HG03439 (cell line): Measurements from ENCODE around the gene RBM34.
A peak's percentile ranks its signal among the peaks of the same experiment; 100 is the strongest.
"Not testable (repeated sequence)": the region's sequence is repeated elsewhere in the genome, so short reads cannot be mapped to it uniquely, and the experiment has no call there.

Experiments
- ATAC-seq: cut with Tn5 transposase; IDR thresholded peaks from one replicate; pipeline ENCODE4 v1.9.1; 2021; ENCODE audit warnings: mild to moderate bottlenecking, moderate library complexity; ENCODE audit not compliant: unreplicated experiment

The RBM34 gene, protein sequence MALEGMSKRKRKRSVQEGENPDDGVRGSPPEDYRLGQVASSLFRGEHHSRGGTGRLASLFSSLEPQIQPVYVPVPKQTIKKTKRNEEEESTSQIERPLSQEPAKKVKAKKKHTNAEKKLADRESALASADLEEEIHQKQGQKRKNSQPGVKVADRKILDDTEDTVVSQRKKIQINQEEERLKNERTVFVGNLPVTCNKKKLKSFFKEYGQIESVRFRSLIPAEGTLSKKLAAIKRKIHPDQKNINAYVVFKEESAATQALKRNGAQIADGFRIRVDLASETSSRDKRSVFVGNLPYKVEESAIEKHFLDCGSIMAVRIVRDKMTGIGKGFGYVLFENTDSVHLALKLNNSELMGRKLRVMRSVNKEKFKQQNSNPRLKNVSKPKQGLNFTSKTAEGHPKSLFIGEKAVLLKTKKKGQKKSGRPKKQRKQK

GRCh38 chr1:235160957-235161684, at the start of gene RBM34:
Gene RBM34 (minus strand): TSS chr1:235161250. CDS start chr1:235161226, 24 bp downstream.
- peak; percentile 92 for ATAC-seq

GRCh38 chr1:235207209-235207565, 46.1 kb upstream of the RBM34 start:
- no peak for ATAC-seq

GRCh38 chr1:235206533-235207208, 45.6 kb upstream of the RBM34 start:
- ATAC-seq = no peak

DNA sequence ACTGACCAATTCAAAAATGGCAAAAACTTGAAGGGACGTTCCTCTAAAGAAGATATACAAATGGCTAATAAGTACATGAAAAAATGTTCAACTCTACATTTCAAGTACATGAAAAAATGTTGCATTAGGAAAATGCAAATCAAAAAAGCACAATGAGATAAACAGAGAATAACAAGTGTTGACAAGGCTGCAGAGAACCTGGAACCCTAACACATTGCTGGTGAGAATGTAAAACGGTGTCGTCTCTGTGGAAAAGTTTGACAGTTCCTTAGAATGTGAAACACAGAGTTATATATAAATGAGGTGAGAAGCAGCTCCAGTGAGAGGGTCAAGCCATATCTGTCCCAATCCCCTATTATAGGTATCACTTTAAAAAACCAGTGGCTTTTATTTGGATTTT, 44.6 kb upstream of the RBM34 start:
- ATAC-seq = no peak

DNA sequence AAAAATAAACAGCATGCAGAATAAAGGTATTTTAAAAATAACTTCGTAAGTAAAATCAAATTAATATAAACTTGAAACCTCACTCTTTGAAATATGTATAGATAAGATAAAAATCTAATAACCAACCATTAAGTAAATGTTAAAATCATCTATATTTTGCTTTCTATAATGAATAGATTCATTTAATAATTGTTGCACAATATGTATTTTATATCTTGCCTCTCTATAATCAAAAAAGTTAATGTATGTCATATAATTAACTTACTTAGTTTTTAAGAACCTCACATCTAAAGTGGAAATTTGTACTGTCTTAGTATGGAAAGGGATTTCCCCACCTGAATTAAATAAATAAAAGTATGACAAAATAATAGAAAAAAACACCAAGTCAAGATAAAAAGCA, 42.4 kb upstream of the RBM34 start:
- no peak for ATAC-seq

DNA sequence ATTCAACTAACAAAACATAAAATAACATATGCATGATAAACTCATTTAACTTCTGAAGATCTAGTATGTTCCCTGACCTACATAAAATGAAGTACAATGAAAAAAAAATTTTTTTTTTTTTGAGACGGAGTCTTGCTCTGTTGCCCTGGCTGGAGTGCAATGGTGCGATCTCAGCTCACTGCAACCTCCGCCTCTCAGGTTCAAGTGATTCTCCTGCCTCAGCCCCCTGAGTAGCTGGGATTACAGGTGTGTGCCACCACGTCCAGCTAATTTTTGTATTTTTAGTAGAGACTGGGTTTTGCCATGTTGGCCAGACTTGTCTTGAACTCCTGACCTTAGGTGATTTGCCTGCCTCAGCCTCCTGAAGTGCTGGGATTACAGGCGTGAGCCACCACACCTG, 41.4 kb upstream of the RBM34 start:
- not testable (repeated sequence) for ATAC-seq

GRCh38 chr1:235199441-235199840, 38.4 kb upstream of the RBM34 start:
- ATAC-seq = no peak

GRCh38 chr1:235190431-235190830, 29.4 kb upstream of the RBM34 start:
- no peak for ATAC-seq

- ATAC-seq = no peak
Measured at GRCh38 chr1:235187316-235187715, 26.3 kb upstream of the RBM34 start.

DNA sequence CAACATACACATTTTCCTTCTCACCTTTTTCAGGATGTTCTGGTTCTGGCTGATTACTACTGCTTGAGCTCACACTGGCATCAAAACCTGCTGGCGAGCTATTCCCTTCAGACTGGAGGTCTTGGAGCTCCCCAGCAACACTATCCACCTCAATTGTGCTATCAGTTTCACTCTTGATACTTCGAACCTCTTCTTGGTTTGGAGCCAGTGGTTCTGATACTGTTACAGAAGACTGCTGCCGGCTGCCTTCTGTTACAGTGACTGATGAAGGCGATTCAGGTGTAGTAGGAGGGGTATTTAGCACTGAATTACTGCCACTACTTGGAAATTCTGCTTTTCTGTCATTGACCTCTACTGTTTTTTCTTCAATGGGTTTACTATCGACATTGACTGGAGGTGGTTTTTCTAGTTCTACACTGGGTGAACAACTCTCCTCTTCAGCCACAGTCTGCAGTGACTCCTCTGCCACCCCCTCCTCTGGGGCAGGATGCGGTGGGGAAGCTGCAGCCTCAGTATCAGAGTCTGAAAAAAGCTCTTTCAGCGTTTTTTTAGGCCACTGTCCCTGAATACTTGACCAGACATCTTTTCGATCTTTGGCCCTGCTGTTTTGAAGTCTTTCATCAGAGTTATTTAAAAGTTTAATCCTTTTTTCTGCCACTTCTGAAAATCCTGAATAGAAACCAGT, 20.7 kb upstream of the RBM34 start:
- no peak for ATAC-seq

- no peak for ATAC-seq
Measured at GRCh38 chr1:235180916-235181460, 19.9 kb upstream of the RBM34 start.

DNA sequence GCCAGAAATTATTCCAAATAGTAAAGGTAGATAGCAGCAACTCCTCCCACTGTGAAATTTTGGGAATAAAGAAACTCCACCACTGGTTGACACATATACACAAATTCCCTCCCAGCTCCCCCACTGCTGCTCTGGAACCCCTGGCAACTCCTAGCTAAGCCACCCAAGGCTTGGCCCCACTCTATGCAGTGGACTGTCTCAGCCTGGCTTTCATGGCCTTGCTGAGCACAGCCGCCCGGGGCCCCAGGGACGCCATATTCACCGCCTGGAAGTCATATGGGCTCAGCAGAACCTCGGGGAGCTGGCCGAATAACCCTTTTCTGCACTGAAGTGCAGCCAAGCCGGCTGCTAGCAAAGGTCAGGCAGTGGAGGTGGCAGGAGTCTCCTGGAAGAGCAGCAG, 15.4 kb upstream of the RBM34 start:
- ATAC-seq = no peak

DNA sequence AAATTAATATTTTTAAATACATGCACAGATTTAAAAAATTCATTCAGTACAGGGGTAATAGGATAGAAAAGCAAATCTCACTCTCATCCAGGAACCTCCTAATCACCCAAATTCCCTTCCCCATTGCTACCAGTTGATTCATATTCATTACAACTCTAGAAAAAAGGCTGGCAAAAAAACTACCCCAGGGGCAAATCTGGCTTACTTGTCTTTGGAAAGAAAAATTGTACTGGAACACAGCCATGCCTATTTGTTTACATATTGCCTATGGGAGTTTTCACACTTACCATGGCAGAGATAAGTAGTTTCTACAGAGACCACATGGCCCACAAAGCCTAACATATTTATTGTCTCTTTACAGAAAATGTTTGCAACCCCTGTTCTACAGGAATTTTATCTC, 8.9 kb upstream of the RBM34 start:
- ATAC-seq = no peak

GRCh38 chr1:235168375-235168774, 7.3 kb upstream of the RBM34 start:
- no peak for ATAC-seq

DNA sequence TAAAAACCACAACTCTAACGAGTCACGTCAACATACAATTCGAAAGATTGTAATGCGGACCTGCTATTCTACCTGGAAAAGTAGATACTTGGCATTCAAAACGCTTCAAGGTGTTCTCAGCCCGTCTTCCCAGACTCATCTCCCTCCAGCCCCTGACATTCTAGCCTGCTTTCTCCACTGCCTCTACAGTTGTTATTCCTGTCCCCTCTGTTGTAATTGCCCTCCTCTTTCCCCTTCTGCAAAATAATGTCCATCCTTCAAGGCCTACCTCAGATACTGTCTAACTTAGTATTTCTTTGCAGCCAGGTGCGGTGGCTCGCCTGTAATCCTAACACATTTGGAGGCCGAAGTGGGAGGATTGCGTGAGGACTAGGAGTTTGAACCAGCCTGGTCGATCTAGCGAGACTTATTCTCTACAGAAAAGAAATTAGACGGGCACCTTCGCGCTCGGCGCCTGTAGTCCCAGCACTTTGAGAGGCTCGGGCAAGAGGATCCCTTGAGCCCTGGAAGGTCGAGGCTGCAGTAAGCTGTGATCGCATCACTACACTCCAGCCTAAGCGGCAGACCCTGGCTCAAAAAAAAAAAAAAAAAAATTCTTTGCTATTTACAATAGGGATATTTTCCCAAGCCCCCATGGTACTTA, 756 bp upstream of the RBM34 start:
- no peak for ATAC-seq

GRCh38 chr1:235160383-235160956, 580 bp downstream of the RBM34 start:
- peak; percentile 43 for ATAC-seq

DNA sequence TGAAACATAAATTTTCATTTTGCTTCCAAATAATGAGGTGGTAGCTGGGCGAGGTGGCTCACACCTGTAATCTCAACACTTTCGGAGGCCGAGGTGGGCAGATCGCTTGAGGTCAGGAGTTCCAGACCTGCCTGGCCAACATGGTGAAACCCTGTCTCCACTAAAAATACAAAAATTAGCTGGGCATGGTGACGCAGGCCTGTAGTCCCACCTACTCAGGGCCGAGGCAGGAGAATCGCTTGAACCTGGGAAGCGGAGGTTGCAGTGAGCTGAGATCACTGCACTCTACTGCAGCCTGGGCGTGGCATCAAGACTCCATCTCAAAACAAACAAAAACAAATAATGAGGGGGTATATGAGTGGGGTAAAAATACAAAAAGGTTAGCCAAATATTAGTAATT, 1.1 kb downstream of the RBM34 start:
- not testable (repeated sequence) for ATAC-seq

DNA sequence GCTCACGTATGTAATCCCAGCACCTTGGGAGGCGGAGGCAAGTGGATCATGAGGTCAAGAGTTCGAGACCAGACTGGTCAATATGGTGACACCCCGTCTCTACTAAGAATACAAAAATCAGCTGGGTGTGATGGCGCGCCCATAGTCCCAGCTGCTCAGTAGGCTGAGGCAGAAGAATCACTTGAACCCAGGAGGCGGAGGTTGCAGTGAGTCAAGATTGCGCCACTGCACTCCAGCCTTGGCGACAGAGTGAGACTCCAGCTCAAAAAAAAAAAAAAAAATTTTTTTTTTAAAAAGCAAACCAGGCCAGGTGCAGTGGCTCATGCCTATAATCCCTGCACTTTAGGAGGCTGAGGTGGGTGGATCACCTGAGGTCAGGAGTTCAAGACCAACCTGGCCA, 1.8 kb downstream of the RBM34 start:
- ATAC-seq = not testable (repeated sequence)

GRCh38 chr1:235158680-235159079, 2.4 kb downstream of the RBM34 start:
- no peak for ATAC-seq

DNA sequence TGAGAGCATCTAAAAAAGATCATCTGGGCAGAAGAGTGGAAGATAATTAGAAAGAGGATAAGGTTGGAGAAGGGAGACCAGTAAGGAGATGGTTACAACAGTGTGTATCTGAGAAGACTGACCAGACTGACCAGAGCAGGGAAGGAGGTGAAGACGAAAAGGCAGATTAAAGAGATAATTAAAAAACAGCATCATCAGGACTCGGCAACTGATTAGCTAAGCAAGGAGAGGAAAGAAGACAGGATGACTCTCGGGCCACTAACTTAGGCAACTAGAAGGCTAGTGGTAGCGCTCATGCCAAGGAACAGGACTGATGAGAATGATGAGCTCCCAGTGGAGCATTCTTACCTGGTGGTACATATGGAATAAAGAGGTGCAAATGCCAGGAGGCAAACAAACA, 3.9 kb downstream of the RBM34 start:
- ATAC-seq = no peak
